ENCODE results near the gene FYCO1. TPM values are rescaled to one million over a fixed set of nuclear protein-coding genes. Genes with fewer than 3 reads are reported as not detected.
A peak's percentile ranks its signal among the peaks of the same experiment; 100 is the strongest.

Gene FYCO1
- total RNA-seq, 1 donor from 2014 or later = 121 TPM

DNA sequence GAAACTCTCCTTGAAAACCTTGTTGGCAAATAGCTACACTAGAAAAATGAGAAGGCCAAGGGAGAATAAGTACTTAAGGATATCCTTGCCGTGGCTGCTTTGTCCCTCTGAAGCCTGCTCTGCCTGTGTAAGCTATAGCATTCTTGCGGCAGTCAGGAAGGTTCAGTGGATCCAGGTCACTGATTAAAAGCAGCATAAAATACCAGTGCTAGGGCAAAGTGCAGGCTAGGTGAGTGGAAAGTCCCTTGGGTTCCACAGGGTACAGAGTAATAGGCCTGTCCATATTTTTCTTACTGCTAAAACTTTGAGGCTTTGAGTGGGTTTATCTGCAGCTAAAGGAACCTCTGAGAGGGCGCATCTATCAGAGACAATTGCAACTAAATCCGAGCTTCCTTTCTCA, 42.1 kb downstream of the FYCO1 start:
- H3K9me3 ChIP-seq (replicated peaks) = no peaks in the 10 kb centered on the region
- no peak overlapping the region for H3K27ac ChIP-seq (replicated peaks)
- intact Hi-C loops (cut with micrococcal nuclease) = no loop called here
- TF ChIP-seq, protein P1, sequence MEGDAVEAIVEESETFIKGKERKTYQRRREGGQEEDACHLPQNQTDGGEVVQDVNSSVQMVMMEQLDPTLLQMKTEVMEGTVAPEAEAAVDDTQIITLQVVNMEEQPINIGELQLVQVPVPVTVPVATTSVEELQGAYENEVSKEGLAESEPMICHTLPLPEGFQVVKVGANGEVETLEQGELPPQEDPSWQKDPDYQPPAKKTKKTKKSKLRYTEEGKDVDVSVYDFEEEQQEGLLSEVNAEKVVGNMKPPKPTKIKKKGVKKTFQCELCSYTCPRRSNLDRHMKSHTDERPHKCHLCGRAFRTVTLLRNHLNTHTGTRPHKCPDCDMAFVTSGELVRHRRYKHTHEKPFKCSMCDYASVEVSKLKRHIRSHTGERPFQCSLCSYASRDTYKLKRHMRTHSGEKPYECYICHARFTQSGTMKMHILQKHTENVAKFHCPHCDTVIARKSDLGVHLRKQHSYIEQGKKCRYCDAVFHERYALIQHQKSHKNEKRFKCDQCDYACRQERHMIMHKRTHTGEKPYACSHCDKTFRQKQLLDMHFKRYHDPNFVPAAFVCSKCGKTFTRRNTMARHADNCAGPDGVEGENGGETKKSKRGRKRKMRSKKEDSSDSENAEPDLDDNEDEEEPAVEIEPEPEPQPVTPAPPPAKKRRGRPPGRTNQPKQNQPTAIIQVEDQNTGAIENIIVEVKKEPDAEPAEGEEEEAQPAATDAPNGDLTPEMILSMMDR (IDR thresholded peaks at IDR 0.05; ENCODE audit: borderline replicate concordance) = no peak
- DNase-seq = no peak
- H3K4me3 ChIP-seq = no peak overlapping the region
- peaks cover 46% of the 10 kb centered on the region for H3K4me1 ChIP-seq
- H3K27me3 ChIP-seq (ENCODE audit: low read depth) = no peaks in the 10 kb centered on the region
- H3K36me3 ChIP-seq = peaks cover 100% of the 10 kb centered on the region

DNA sequence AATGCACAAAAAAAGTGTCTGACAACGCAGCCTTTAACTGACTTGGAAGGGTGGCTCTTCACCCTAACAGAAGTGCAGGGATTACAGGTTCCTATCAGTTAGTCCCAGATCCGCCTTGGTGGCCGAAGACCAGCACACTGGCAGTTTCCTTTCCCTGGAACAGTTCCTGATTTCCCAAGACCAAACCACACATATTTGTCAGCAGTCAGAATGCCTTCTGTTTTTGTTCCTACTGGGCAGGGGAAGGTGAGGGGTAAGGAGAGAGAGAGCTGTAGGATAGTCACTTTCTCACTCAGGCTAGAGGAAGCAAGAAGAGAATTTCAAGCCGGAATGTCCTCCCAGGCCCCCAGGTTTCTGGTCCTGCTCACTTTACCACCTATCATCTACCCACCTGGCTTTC, 43.2 kb downstream of the FYCO1 start:
- Histone ChIP-seq H3K4me3 (no peak overlapping the region), H3K27me3 (ENCODE audit: low read depth) (no peaks in the 10 kb centered on the region), H3K9me3 (replicated peaks) (no peaks in the 10 kb centered on the region), H3K36me3 (peaks cover 100% of the 10 kb centered on the region), H3K27ac (replicated peaks) (no peak overlapping the region), H3K4me1 (peaks cover 45% of the 10 kb centered on the region)
- intact Hi-C loops (cut with micrococcal nuclease) = no loop called here
- TF ChIP-seq, protein P1 (IDR thresholded peaks at IDR 0.05; ENCODE audit: borderline replicate concordance) = no peak
- no peak for DNase-seq

DNA sequence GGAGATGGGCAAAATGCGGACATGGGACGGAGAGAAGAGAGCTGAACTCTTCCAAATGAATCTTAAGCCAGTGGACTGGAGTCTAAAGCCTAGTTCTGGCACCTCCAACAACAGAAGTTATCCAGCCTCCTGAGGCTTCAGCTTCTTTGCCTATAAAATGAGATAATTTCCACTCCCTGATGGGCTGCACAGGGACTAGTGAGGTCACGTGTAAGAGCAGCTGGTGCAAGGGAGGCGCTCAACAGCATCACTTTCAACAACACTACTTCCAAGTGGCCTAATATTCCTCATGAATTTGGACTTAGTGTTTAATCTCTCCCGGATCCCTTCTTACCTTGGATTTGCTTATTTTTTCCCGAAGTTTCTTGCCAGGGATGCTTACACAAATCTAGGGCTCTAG, 43.7 kb downstream of the FYCO1 start:
- Histone ChIP-seq H3K27ac (replicated peaks) (no peak overlapping the region), H3K36me3 (peaks cover 100% of the 10 kb centered on the region), H3K9me3 (replicated peaks) (no peaks in the 10 kb centered on the region), H3K27me3 (ENCODE audit: low read depth) (no peaks in the 10 kb centered on the region), H3K4me3 (no peak overlapping the region), H3K4me1 (peaks cover 48% of the 10 kb centered on the region)
- TF ChIP-seq, protein P1 (IDR thresholded peaks at IDR 0.05; ENCODE audit: borderline replicate concordance) = no peak
- intact Hi-C loops (cut with micrococcal nuclease) = no loop called here
- DNase-seq = no peak

DNA sequence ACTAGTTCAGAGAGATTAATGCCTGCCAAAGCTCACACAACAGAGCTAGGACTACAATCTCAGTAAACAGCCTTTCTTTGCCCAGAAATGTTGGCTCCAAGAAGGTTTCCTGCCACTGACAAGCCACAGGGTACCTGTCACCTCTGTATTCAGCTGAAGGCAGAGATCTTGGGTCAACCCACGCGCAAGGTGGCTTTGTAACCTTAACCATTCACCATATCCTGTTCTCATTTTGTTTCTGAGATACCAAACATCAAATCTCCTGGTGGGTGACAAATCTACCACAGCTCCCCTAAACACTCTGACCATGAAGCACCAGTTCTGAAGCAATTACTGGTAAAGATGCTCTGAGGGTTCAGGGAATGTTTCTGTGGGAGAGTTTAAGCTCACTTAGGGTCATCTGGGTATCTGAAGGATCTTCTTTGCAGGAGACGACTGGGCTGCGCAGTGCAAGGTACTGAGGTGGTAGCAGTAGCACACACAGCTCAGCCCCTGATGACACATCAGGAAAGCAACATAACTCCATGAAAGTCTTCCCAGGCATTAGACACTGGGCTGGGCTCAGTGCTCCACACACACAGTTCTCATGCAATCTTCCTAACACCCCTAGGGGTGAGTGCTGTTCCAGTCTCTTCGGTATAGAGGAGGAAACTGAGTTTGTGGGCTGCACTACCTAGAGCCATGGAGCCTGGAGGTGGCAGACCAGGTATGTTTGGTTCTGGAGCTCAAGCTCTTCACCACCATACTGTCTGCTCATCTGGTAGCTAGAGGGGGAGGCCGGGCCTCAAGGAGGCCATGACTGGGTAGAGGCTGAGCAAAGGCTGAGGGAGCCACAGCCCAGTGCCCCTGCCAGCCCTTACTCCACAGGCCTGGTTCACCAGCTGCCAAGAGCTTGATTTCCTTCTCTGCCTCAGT, 44.7 kb downstream of the FYCO1 start:
- H3K9me3 ChIP-seq (replicated peaks) = no peaks in the 10 kb centered on the region
- no peak overlapping the region for H3K4me3 ChIP-seq
- peaks cover 100% of the 10 kb centered on the region for H3K36me3 ChIP-seq
- no peak for DNase-seq
- H3K27me3 ChIP-seq (ENCODE audit: low read depth) = no peaks in the 10 kb centered on the region
- H3K27ac ChIP-seq (replicated peaks) = peak overlapping the region; percentile 5
- H3K4me1 ChIP-seq = peaks cover 51% of the 10 kb centered on the region
- intact Hi-C loops (cut with micrococcal nuclease) = no loop called here
- TF ChIP-seq, protein P1 (IDR thresholded peaks at IDR 0.05; ENCODE audit: borderline replicate concordance) = no peak

DNA sequence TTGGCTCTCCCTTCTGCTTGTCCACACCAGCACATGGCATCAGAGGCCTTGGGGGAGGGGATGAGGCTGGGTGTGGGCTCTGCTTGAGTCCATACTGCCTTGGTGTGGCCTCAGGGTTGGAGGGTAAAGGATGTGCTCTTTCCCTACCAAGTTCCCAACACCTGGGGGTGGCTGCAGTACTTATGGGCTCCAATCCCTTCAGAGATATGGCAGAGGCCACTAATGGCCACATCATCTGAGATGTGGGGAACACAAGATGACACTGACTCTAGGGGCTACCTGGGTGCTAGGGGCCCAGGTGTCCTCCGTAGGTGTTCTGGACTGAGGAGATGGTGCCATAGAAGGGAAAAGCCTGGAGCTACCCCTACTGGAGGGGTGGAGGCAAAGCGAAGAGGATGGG, 45.5 kb downstream of the FYCO1 start:
- Histone ChIP-seq H3K27me3 (ENCODE audit: low read depth) (no peaks in the 10 kb centered on the region), H3K9me3 (replicated peaks) (no peaks in the 10 kb centered on the region), H3K36me3 (peaks cover 100% of the 10 kb centered on the region), H3K4me1 (peaks cover 51% of the 10 kb centered on the region), H3K4me3 (no peak overlapping the region), H3K27ac (replicated peaks) (peak overlapping the region; percentile 5)
- DNase-seq = no peak
- intact Hi-C loops (cut with micrococcal nuclease) = no loop called here
- TF ChIP-seq, protein P1 (IDR thresholded peaks at IDR 0.05; ENCODE audit: borderline replicate concordance) = no peak

All from left ventricle myocardium inferior (tissue), 1 donor.